Right forelimb (tissue), 1 donor: ENCODE measurements around the gene SPRR5.

Experiments used
- DNase-seq: peaks from one replicate; pipeline ENCODE4 v3.0.0-alpha.2; 2018

The SPRR5 gene

DNA sequence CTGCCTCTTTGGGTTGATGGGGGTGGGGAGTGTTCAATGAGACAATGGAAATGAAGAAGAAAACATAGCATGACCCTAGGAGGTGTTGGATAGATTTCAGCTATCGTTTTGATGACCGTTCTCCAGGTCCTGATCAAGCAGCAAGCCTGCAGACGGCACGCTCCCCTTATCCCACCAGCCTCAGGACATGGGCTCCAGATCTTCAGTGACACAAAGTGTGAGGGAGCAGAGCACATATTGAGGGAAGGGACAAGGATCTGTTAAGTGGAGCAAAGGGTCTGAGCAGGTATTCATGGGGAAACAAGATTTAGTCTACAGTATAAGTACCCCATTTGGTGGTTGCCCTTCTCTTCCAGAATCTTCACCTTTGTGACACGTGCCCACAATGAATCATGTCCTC lies 4.7 kb downstream of the SPRR5 start:
- no peak for DNase-seq

GRCh38 chr1:152953761-152954160 lies 6.8 kb downstream of the SPRR5 start:
- DNase-seq: no peak

- DNase-seq: no peak
These were observed 7.4 kb downstream of the SPRR5 start for GRCh38 chr1:152954436-152954835.

- no peak for DNase-seq
These were observed 10.6 kb downstream of the SPRR5 start for GRCh38 chr1:152957561-152957960.

DNA sequence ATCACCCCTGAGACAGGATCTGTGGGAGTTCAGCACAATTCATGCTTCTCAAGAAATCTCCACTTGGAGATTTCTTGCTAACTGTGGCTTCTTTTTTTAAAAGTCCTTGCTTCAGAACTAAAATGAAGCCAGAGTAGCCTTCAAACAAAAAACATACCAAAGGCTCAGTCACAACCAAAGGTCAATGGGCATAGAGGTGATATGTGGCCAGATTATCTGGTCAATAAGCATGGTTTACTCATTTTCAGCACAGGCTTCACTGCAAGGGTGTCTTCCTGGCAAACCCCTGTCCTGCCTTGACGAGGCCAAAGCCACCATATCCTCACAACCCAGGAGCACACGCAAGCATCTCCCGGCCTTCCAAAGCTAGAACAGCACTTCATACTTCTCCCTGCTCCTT lies 12.3 kb downstream of the SPRR5 start:
- no peak for DNase-seq

GRCh38 chr1:152959801-152960451 lies 12.9 kb downstream of the SPRR5 start:
- DNase-seq: no peak

DNA sequence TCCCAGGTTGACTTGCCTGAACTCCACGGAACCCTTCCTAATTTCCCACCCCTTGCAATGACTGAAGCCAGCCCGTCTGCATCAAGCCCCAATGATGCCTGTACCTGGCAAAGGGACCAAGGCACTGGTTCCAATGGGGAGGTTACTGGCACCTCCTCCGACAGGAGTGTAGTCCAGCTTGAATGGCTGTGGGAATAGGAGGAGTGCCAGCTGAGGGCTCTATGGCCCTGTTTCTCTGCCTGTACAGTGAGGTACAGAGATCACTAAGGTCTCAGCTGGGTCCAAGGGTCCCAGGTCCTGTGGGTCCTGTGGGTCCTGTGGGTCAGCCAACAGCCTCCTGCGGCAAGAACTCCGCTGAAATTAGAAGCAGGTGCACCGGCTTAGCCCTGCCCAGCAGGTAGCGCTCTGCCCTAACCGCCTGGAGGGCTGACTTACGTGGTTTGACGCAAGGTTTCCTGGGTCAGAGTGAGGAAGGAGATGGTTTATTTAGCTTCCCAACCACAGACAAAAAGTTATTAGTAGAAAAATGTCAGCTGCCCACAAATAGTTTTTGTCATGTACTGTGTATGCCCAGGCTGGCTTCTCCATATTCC lies 13.5 kb downstream of the SPRR5 start:
- DNase-seq: no peak

DNA sequence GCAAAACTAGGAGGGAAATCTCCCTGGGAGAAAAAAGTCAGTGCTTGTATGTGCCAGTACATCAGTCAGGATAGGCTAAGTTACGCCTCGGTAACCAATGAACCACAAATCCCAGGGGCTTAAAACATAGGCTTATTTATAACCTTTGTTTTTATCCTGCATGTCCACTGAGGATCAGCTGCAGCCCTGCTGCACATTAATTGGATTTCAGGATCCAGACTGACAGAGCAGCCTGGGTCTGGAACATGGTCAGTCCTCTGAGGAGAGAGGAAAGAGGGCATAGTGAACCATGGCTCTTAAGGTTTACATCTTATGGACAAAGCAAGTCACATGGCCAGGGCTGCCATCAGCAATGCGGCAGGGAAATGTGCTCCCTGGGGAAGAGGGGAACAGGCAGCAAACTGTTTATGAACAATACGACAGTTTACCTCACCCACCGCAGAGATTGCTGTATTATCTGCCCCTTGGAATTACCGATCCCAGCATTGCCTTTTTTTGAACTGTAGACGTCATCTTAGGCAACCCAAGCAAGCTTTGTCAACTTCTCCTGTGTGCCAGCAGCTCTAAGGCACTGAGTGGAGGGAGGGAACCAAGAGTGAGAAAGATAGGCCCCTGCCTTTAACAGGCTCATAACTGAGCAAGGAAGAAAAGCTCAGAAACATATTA lies 14.4 kb downstream of the SPRR5 start:
- no peak for DNase-seq

DNA sequence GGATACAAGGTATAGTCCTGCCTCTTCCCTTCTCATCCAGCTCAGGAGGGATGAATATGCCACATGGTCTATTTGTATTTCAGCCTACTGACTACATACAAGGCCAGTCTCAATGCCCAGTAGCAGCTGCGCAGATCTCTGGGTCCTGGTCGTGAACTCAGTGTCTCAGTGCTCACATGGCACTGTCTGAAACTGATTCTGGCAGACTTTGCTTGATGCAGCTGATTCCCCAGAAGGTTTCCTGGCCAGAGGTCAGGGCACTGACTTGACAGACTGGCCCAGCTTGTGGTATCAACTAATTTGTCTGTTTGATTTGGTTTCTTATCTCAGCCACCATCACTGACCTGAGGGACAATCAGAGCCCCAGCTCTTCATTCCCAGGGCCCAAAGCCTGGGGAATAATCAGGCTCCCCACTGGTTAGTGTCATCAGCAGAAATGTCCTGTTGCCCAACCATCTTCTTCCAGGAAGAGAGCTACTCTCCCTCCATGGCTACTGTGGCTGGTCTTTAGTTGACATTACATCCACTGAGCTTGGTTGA lies 15.9 kb downstream of the SPRR5 start:
- DNase-seq: no peak

- no peak for DNase-seq
These were observed 17.5 kb downstream of the SPRR5 start for GRCh38 chr1:152964536-152964935.

GRCh38 chr1:152965853-152966252 lies 18.8 kb downstream of the SPRR5 start:
- DNase-seq: no peak

GRCh38 chr1:152967201-152967600 lies 20.2 kb downstream of the SPRR5 start:
- DNase-seq: no peak

- DNase-seq: no peak
These were observed 21.2 kb downstream of the SPRR5 start for GRCh38 chr1:152968248-152968647.

DNA sequence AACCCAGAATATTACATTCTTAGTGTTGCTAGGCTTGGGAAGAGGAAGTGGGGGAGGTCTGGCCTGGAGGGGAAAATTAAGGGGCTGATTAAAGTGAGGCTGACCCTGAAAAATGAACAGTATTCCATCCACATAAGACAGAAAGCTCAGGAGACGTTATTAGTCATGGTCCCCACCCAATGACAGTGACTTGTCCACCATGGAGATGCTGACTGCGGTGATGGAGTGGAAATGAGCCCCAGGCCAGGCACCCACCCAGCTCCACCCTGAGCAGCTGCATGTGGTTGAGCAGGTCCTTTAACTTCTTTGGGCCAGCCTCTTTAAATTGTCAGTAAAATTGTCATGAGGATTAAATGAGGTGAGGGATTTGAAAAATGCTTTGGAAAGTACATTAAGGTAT lies 22.0 kb downstream of the SPRR5 start:
- no peak for DNase-seq

DNA sequence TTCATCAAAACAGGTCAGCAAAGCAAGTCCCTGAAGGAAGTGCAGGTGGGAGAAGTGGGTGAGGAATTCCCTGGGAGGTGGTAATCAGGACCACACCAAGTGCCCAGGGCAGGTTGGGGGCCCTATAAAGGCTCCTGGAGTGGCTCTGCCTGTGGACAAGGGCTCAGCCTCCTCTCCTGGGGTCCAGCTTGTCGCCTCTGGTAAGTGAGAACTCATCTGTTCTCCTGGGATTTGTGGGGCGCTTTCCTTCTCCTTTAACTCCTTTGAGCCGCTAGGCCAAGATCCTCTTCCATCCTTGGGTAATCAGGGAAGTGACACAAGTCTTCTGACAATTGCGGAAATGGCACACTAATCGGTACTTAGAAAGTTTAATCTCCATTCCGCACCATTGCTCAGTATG lies 23.5 kb downstream of the SPRR5 start, which contains the start of gene SPRR4:
Gene SPRR4, plus strand, starts transcription at position 154 of the 400 bp plus-strand sequence. CDS start 1,243 bp downstream, outside the sequence.
- DNase-seq: no peak

DNA sequence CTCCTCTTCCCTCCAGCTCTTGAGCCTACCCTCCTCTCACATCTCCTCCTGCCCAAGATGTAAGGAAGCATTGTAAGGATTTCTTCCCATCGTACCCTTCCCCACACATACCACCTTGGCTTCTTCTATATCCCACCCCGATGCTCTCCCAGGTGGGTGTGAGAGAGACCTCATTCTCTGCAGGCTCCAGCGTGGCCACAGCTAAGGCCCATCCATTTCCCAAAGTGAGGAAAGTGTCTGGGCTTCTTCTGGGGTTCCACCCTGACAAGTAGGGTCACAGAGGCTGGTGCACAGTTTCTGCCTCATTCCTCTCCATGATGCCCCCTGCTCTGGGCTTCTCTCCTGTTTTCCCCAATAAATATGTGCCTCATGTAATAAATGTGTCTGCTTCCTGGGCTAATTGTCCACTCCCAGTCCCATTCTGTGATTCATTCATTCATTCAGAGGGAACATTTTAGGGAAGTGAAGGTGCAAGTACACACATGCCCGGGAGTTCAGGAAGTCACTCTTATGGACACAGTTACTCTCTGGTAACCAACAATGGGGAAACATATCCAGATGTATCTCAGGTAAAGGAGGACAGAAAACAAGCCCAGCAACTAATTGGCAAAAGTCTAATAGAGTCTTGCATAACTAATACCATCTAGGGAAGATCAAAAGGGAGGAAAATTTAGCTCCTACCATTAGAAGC lies 25.3 kb downstream of the SPRR5 start:
- no peak for DNase-seq

- DNase-seq: no peak
These were observed 29.7 kb downstream of the SPRR5 start for GRCh38 chr1:152976688-152977087.

DNA sequence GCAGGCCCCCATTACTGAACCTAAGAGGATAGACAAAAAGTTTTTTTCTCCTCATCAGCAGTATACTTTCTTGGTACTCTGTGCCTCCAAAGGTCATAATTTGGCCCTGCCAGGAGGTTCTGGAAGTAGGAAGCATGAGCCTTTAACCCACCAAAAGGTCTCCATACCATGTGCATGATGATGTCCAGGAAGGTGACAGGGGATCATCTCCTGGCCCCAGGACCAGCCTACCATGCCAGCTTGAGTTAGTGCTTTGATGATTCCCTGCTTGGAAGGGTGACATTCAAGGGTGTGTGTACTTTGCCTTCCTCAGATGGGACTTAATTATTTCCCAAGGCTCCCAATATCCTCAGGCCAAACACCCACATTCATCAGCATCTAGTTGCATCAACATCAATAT lies 30.6 kb downstream of the SPRR5 start:
- DNase-seq: no peak

DNA sequence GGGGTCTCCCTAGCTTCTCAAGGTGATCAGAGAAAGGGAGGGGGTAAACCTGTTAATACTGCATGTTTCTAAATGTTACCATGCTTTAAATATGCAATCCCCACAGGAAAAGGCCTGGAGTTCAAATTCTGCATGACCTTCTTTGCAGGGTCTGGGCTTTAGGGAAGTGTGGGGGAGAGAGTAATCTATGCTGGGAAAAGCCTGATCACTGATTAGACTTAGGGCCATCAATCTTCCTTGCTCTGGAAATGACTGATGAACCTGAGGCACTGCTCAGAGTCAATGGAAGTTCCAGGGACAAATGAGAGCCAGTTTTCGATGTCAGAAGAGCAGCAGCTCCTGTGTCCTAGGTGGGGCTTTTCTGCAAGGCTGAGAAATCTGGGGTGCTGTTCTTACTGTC lies 33.7 kb downstream of the SPRR5 start:
- DNase-seq: no peak

DNA sequence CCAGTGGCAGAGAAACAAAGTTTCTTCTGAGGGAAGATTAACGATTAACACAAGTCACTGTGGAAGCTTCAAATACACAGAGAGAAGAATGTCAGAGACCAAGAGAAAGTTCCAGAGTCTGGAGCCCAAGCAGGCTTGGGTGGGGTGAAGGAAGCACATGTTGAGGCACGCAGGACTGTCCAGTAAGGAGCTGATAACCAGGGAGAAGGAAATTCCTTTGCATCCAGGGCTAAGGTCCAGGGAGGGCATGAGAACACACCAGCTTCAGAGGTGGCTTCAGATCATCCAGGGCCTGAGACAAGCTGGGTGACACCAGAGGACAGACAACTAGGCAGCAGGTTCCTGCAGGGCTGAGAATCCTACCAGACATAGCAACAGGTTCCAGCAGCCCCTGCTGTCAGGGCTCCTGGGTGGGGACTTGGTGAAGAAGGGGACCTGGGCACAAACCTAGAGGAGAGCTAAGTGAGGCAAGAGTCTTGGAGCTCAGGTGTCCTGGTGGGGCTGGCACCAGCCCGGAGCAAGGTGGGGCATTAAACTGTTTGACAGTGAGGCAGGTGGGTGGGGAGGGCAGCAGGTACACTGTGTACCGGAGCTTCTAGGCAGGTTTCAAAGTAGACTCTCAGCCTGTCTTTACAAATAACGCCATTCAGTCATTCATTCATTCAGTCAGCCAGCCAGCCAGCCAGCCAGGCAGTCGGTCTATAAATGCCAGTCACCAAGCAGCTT lies 34.3 kb downstream of the SPRR5 start:
- DNase-seq: no peak

- DNase-seq: no peak
These were observed 35.1 kb downstream of the SPRR5 start for GRCh38 chr1:152982076-152982475.

GRCh38 chr1:152983234-152983633 lies 36.2 kb downstream of the SPRR5 start:
- DNase-seq: no peak

DNA sequence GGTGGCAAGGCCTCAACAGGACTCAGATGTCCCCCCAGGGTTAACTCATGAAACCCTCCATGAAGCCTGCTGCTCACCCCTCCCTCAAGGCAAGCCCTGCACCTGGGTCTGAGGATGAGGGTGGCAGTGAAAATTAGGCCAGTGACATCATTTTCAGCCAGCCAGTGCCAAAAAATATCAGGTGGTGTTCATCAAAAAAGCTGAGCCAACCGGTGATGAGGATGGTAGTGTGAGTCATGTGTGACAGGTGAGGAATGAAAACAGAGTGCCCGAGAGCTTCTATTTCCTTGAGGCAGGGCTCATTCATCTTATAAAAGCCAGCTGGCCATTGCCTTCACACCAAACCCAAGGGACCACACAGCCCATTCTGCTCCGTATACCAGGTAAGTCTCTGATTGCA lies 36.7 kb downstream of the SPRR5 start, which contains the start of gene SPRR1A:
Gene SPRR1A, plus strand, starts transcription at position 339 of the 400 bp plus-strand sequence. CDS start 1,150 bp downstream, outside the sequence.
- DNase-seq: no peak
